Heart left ventricle (tissue), 16 donors: ENCODE results near the gene CDK3. TPM values are rescaled to one million over a fixed set of nuclear protein-coding genes. Genes with fewer than 3 reads are reported as not detected.

ENCODE experiments used
- ATAC-seq, 4 donors: fragments of 200-7000 bp; cut with Tn5 transposase; one replicate each; pipeline ENCODE4 v1.9.1; 2020 to 2022; ENCODE audit warnings: moderate library complexity in 4 of 4, mild to moderate bottlenecking in 3 of 4, moderate number of reproducible peaks in 1 of 4
- DNase-seq, 5 donors: peaks; one replicate each; pipeline ENCODE4 v3.0.0-alpha.2; 2020
- H3K27ac ChIP-seq, 12 donors: fragments of 200-600 bp; sonication (generic) in 4 of 12; one replicate each; pipeline versions ENCODE4 v1.5.0 to v1.8.0; 2016 to 2022; ENCODE audit warnings: mild to moderate bottlenecking in 2 of 12
- H3K27me3 ChIP-seq, 9 donors: fragments of 200-600 bp; sonication (generic) in 2 of 9; one replicate each; pipeline versions ENCODE4 v1.5.1 to v1.8.0; 2016 to 2022; ENCODE audit warnings: mild to moderate bottlenecking in 3 of 9
- H3K36me3 ChIP-seq, 9 donors: fragments of 200-600 bp; sonication (generic) in 2 of 9; one replicate each; pipeline versions ENCODE4 v1.5.0 to v1.8.0; 2018 to 2022; ENCODE audit warnings: mild to moderate bottlenecking in 2 of 9
- H3K4me1 ChIP-seq, 12 donors: fragments of 200-600 bp; sonication (generic) in 4 of 12; one replicate each; pipeline versions ENCODE4 v1.5.0 to v1.8.0; 2016 to 2022; ENCODE audit warnings: mild to moderate bottlenecking in 3 of 12
- H3K4me3 ChIP-seq, 12 donors: fragments of 200-600 bp; sonication (generic) in 4 of 12; one replicate each; pipeline versions ENCODE4 v1.5.0 to v1.8.0; 2017 to 2022; ENCODE audit warnings: mild to moderate bottlenecking in 9 of 12, moderate library complexity in 4 of 12
- H3K9me3 ChIP-seq, 12 donors: fragments of 200-600 bp; sonication (generic) in 4 of 12; one replicate each; pipeline versions ENCODE4 v1.5.0 to v1.8.0; 2016 to 2022; ENCODE audit warnings: mild to moderate bottlenecking in 1 of 12
- POLR2A ChIP-seq, 2 donors: fragments of 450-650 bp; IDR thresholded peaks; one replicate each; pipeline ENCODE4 v1.6.1; 2017; ENCODE audit warnings: antibody characterized with exemption in 2 of 2, mild to moderate bottlenecking in 2 of 2, moderate library complexity in 2 of 2
- WGBS, 4 donors: extraction: QIAGEN DNeasy Blood & Tissue Kit in 2 of 4; methylation state at CpG; one replicate each; pipeline versions ENCODE4 v1.1.5 to v1.1.7; 2013 to 2018; 5-methylcytosine and 5-hydroxymethylcytosine counted together
- intact Hi-C, 10 donors: fragments of 100-400 bp; cut with DNase I; formaldehyde crosslinking; loops; one replicate each; pipeline versions ENCODE4 v1.11.1 to v1.14.2; 2022
- polyA plus RNA-seq, 2 donors: library from polyadenylated mRNA; stranded (reverse); fragments of 200-250 nt; gene quantifications; one replicate each; pipeline ENCODE4 v1.2.3, GENCODE V29; 2013
- total RNA-seq, 9 donors: library from RNA; depleted of rRNA in 2 of 9; stranded (reverse); fragments of >200 nt in 2 of 9; fragmentation: NEBNext Ultra II Directional in 3 of 9; extraction: Animal tissue kit (Norgen Biotek cat#: 25700) in 3 of 9; gene quantifications; one replicate each; pipeline versions ENCODE4 v1.1.0 to v1.2.4, GENCODE V29; 2016 to 2023
- TF ChIP-seq, protein P1 (sequence below), 12 donors: fragments of 200-600 bp; sonication (generic) in 4 of 12; IDR thresholded peaks; one replicate each; pipeline versions ENCODE4 v1.5.0 to v1.8.0; 2018 to 2022; ENCODE audit warnings: antibody characterized with exemption in 12 of 12, mild to moderate bottlenecking in 5 of 12
- donor health status: ischemic (EF 13 %, LVEDD 7.1; RV severe dilation, severe dysfunction).
- donor health status: healthy with polysubstance abuse.
- donor health status: DM: no; HTN: yes; CAD: no.
- donor health status: DM: no; HTN: no; CAD: no.
- donor health status: ischemic (EF 25% LVEDD 6.9; RV normal size, moderate dysfunction).
- donor health status: ischemic (EF 25% LVEDD 5.7; RV mildly dilated, moderate dysfunction).
- donor health status: healthy.
- donor health status: DM: yes; HTN: yes; CAD: no.
- donor health status: ischemic (EF 35%, LVEDD 5.7; RV mildly dilated, moderate dysfunction).
- donor health status: nonischemic (EF 11% LVEDD 7.7; RV severe dilation, severe dysfunction).
- donor health status: DM: yes; HTN: yes; CAD: no.
- donor health status: PGD.
- donor health status: ischemic (EF 29% LVEDD 5.4; RV normal size, mild dysfunction).
- donor health status: nonischemic (EF 23%, LVEDD 6.1; RV moderate dilation, normal function).

Gene CDK3
- total and polyA plus RNA-seq, 11 donors: 0.46 to 3.6 (median 1.6) TPM; not detected in 2

- WGBS, 4 donors: 82 to 91% (median 85%) methylated on average over 7 of the region's 7 CpGs
- H3K4me1 ChIP-seq: peaks cover 0 to 52% (median 29%) of the 10 kb centered on the region in 12 donors
- no peaks in the 10 kb centered on the region for H3K27me3 ChIP-seq
- H3K36me3 ChIP-seq: peaks cover 0 to 8% (median under 1%) of the 10 kb centered on the region in 9 donors
- intact Hi-C loops: no loop called here
- no peak overlapping the region for H3K4me3 ChIP-seq
- DNase-seq (no peak), ATAC-seq (no peak)
- H3K9me3 ChIP-seq: no peaks in the 10 kb centered on the region
- peak overlapping the region in 5 of 12 donors; percentile 96 to 100 (median 97) for H3K27ac ChIP-seq
- TF ChIP-seq, protein P1, sequence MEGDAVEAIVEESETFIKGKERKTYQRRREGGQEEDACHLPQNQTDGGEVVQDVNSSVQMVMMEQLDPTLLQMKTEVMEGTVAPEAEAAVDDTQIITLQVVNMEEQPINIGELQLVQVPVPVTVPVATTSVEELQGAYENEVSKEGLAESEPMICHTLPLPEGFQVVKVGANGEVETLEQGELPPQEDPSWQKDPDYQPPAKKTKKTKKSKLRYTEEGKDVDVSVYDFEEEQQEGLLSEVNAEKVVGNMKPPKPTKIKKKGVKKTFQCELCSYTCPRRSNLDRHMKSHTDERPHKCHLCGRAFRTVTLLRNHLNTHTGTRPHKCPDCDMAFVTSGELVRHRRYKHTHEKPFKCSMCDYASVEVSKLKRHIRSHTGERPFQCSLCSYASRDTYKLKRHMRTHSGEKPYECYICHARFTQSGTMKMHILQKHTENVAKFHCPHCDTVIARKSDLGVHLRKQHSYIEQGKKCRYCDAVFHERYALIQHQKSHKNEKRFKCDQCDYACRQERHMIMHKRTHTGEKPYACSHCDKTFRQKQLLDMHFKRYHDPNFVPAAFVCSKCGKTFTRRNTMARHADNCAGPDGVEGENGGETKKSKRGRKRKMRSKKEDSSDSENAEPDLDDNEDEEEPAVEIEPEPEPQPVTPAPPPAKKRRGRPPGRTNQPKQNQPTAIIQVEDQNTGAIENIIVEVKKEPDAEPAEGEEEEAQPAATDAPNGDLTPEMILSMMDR (IDR thresholded peaks at IDR 0.05): no peak
- no peak for TF ChIP-seq POLR2A (IDR thresholded peaks at IDR 0.05)
These were observed 19.5 kb upstream of the CDK3 start for GRCh38 chr17:75981019-75981615.

- WGBS, 4 donors: 71 to 82% (median 76%) methylated on average over 6 of the region's 6 CpGs
- Histone ChIP-seq H3K4me1 (peaks cover 0 to 29% (median 11%) of the 10 kb centered on the region in 12 donors), H3K9me3 (no peaks in the 10 kb centered on the region), H3K27me3 (no peaks in the 10 kb centered on the region), H3K36me3 (peaks cover 0 to 5% (median 0%) of the 10 kb centered on the region in 9 donors), H3K27ac (no peak overlapping the region), H3K4me3 (no peak overlapping the region)
- DNase-seq: no peak
- TF ChIP-seq, protein P1 (IDR thresholded peaks at IDR 0.05): no peak
- TF ChIP-seq POLR2A (IDR thresholded peaks at IDR 0.05): no peak
- intact Hi-C loops: no loop called here
- ATAC-seq: no peak
These were observed 17.0 kb upstream of the CDK3 start for GRCh38 chr17:75983501-75984181.

DNA sequence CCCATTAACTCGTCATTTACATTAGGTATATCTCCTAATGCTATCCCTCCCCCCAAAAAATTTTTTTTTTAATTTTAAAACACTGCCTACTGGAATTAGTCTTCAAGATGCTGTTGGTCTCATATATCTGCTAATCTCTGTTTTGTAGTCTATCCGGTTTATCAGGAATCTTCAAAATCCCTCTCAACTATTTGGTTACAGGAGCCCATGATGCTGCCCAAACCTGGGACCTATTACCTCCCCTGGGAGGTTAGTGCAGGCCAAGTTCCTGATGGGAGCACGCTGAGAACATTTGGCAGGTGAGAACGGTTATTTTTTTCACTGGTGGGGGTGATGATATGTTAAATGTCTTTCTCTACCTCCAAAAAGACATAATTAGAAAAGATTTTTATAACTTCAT is 14.7 kb upstream of the CDK3 start:
- 91 to 95% (median 93%) methylated on average over 4 of the region's 4 CpGs for WGBS, 4 donors
- Histone ChIP-seq H3K4me3 (no peak overlapping the region), H3K4me1 (peaks cover 0 to 17% (median 0%) of the 10 kb centered on the region in 12 donors), H3K9me3 (no peaks in the 10 kb centered on the region), H3K27me3 (no peaks in the 10 kb centered on the region), H3K36me3 (peaks cover 0 to 9% (median 0%) of the 10 kb centered on the region in 9 donors), H3K27ac (no peak overlapping the region)
- TF ChIP-seq POLR2A (IDR thresholded peaks at IDR 0.05): no peak
- TF ChIP-seq, protein P1 (IDR thresholded peaks at IDR 0.05): no peak
- intact Hi-C loops: no loop called here
- no peak for ATAC-seq
- no peak for DNase-seq

- 81 to 89% (median 86%) methylated on average over 3 to 4 of the region's 4 CpGs for WGBS, 4 donors
- Histone ChIP-seq H3K4me1 (peaks cover 0 to 15% (median 0%) of the 10 kb centered on the region in 12 donors), H3K27me3 (no peaks in the 10 kb centered on the region), H3K27ac (no peak overlapping the region), H3K9me3 (no peaks in the 10 kb centered on the region), H3K4me3 (no peak overlapping the region), H3K36me3 (peaks cover 0 to 15% (median 9%) of the 10 kb centered on the region in 9 donors)
- ATAC-seq (no peak), DNase-seq (no peak)
- intact Hi-C loops: no loop called here
- TF ChIP-seq, protein P1 (IDR thresholded peaks at IDR 0.05): no peak
- TF ChIP-seq POLR2A (IDR thresholded peaks at IDR 0.05): no peak
These were observed 13.6 kb upstream of the CDK3 start for GRCh38 chr17:75987041-75987440.
